Bronchial epithelial cell (primary cell): ENCODE measurements around the gene PIGX. TPM values are rescaled to one million over a fixed set of nuclear protein-coding genes. Genes with fewer than 3 reads are reported as not detected.
A peak's percentile ranks its signal among the peaks of the same experiment; 100 is the strongest.

Experiments
- DNase-seq: peaks from one replicate; pipeline ENCODE4 v3.0.0-alpha.2; 2010; ENCODE audit warnings: low read depth
- FAIRE-seq: peaks from 2 replicates; lab custom pipeline; 2011; peaks lifted over from hg19 to GRCh38; lab: Jason Lieb, UNC
- H3K27me3 ChIP-seq: 2 replicates; pipeline ENCODE4 v1.5.1; 2011; ENCODE audit warnings: low read length; ENCODE audit not compliant: control insufficient read depth, insufficient read depth
- H3K36me3 ChIP-seq: 2 replicates; pipeline ENCODE4 v1.5.1; 2011; ENCODE audit warnings: low read length; ENCODE audit not compliant: control insufficient read depth, insufficient read depth
- H3K4me3 ChIP-seq: 2 replicates; pipeline ENCODE4 v1.5.1; 2011; ENCODE audit warnings: mild to moderate bottlenecking, low read depth, low read length, control low read depth
- CTCF ChIP-seq: IDR thresholded peaks from 2 replicates; pipeline ENCODE4 v1.5.1; 2011; ENCODE audit warnings: mild to moderate bottlenecking, moderate library complexity, low read length, control low read depth, inconsistent platforms; ENCODE audit not compliant: insufficient read depth, severe bottlenecking
- total RNA-seq: library from RNA; depleted of rRNA; stranded (reverse); fragments of >200 nt; gene quantifications from 2 replicates; pipeline ENCODE4 v1.2.1, GENCODE V29; 2014

PIGX gene
- total RNA-seq, 1 donor from 2014 or later = 22.4 TPM

DNA sequence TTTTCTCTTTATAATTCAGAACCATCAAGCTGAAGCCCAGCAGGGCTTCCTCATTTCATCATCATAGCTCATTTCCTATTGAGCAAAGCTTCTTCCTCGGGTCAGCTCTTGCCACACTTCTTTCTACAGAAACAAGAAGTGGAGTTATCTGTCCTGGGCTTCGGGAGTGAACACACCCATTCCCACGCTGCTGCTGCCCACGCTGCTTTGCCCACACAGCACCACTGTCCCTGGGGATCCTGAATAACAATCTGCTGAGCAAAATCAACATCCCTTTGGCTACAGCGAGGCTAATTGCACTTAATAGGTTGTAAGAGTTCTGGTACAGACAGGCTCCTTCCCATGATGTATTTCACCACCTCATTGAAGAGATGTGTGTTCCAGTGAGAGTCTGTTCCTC is 23.8 kb upstream of the PIGX start:
- TF ChIP-seq CTCF = no peak
- no peaks in the 10 kb centered on the region for H3K36me3 ChIP-seq
- no peaks in the 10 kb centered on the region for H3K27me3 ChIP-seq
- DNase-seq = peak; percentile 75
- no peak overlapping the region for H3K4me3 ChIP-seq
- peak; percentile 52 for FAIRE-seq

GRCh38 chr3:196689941-196690660 is 22.1 kb upstream of the PIGX start:
- no peak for FAIRE-seq
- H3K36me3 ChIP-seq = no peaks in the 10 kb centered on the region
- H3K4me3 ChIP-seq = no peak overlapping the region
- TF ChIP-seq CTCF = no peak
- no peak for DNase-seq
- no peaks in the 10 kb centered on the region for H3K27me3 ChIP-seq

DNA sequence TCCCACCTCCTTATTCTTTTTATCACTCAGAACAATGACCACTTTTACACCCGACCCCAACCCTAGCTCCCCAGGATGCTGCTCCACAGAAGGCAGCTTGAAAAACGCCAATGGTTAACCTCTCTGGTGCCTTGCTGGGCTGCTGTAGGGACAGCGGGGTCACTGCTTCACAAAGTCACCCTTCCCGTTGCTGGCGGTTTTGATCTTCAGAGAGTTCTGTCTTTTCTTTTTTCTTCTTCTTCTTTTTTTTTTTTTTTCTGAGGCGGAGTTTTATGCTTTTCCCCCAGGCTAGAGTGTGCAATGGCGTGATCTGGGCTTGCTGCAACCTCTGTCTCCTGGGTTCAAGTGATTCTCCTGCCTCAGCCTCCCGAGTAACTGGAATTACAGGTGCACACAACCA is 20.8 kb upstream of the PIGX start:
- H3K27me3 ChIP-seq = no peaks in the 10 kb centered on the region
- TF ChIP-seq CTCF = no peak
- DNase-seq (no peak), FAIRE-seq (no peak)
- no peaks in the 10 kb centered on the region for H3K36me3 ChIP-seq
- H3K4me3 ChIP-seq = no peak overlapping the region

- DNase-seq (peak; percentile 10), FAIRE-seq (no peak)
- H3K27me3 ChIP-seq = no peaks in the 10 kb centered on the region
- no peak overlapping the region for H3K4me3 ChIP-seq
- no peaks in the 10 kb centered on the region for H3K36me3 ChIP-seq
- no peak for TF ChIP-seq CTCF
These were observed 18.0 kb upstream of the PIGX start for GRCh38 chr3:196694202-196694638.

DNA sequence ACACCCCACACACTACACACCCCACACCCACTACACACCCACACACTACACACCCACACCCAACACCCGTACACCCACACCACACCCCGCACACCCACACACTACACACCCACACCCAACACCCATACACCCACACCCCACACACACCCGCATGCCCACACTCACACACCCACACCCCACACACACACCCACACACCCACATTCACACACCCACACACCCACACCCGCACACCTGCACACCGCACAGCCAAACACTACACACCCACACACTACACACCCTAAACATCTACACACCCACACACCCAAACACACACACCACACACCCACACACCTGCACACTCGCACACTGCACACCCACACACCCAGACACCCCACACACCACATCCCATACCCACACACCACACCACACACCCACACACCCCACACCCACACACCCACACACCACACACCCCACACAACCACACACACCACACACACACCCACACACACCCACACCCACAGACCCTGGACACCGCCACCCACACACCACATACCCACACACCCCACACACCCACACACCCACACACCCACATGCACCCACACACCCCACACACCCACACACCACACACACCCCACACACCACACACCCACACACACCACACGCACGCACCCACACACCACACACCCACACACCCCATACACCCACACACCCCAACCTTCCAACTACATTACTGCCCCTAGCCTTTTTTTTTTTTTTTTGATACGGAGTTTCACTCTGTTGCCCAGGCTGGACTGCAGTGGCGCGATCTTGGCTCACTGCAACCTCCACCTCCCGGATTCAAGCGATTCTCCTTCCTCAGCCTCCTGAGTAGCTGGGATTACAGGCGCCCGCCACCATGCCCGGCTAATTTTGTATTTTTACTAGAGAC is 17.0 kb upstream of the PIGX start:
- TF ChIP-seq CTCF = no peak
- DNase-seq (no peak), FAIRE-seq (peak; percentile 97)
- Histone ChIP-seq H3K36me3 (no peaks in the 10 kb centered on the region), H3K4me3 (no peak overlapping the region), H3K27me3 (no peaks in the 10 kb centered on the region)
